Measurements from ENCODE around the gene ZNF655.

GRCh38 chr7:99605527-99605926, 47.1 kb downstream of the ZNF655 start:
- no peak for TF ChIP-seq EZH2phosphoT487 (IDR thresholded peaks at IDR 0.05; ENCODE audit: insufficient read depth, low read depth)
- TF ChIP-seq EZH2 (IDR thresholded peaks at IDR 0.05; ENCODE audit: insufficient read depth, poor library complexity, severe bottlenecking), result no peak

Measured in GM23248 (cell line).